KOPT-K1 (cell line): ENCODE data around the gene MBOAT2.

Experiments used
- H3K27ac ChIP-seq: fragments of 200-600 bp; sonication (generic); 2 replicates; pipeline ENCODE4 v1.5.1; 2016; ENCODE audit warnings: antibody characterized with exemption, mild to moderate bottlenecking, low read depth, low read length; ENCODE audit not compliant: poor library complexity, severe bottlenecking
- H3K36me3 ChIP-seq: fragments of 200-600 bp; sonication (generic); 2 replicates; pipeline ENCODE4 v1.5.1; 2017; ENCODE audit warnings: antibody characterized with exemption, mild to moderate bottlenecking, low read length, moderate library complexity; ENCODE audit not compliant: insufficient read depth
- H3K9me3 ChIP-seq: fragments of 200-600 bp; sonication (generic); 2 replicates; pipeline ENCODE4 v1.5.1; 2017; ENCODE audit warnings: antibody characterized with exemption, low read length, mild to moderate bottlenecking; ENCODE audit not compliant: insufficient read depth, poor library complexity, severe bottlenecking

MBOAT2 gene

DNA sequence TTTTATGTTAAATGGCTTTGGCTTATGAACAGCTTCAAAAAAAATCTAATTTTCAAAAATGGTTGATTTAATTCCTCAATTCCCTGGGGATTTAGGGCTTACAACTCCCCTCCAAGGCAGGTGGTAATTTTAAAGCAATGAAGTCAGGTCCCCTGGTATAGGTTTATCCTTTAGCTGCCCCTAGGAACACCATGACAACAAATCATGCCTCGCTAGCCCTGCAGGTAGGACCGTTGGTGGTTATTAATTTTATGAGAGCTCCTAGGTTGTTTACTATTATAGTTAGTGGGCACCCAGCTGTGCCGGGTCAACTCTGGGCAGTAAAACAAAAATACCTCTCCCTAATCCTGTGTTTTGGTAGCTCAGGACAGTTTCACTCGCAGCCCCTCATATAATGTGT, 26.2 kb upstream of the MBOAT2 start:
- Histone ChIP-seq H3K9me3 (no peaks in the 10 kb centered on the region), H3K36me3 (no peaks in the 10 kb centered on the region), H3K27ac (no peak overlapping the region)

- Histone ChIP-seq H3K36me3 (no peaks in the 10 kb centered on the region), H3K9me3 (no peaks in the 10 kb centered on the region), H3K27ac (no peak overlapping the region)
Measured at GRCh38 chr2:9027884-9028283, 24.4 kb upstream of the MBOAT2 start.

DNA sequence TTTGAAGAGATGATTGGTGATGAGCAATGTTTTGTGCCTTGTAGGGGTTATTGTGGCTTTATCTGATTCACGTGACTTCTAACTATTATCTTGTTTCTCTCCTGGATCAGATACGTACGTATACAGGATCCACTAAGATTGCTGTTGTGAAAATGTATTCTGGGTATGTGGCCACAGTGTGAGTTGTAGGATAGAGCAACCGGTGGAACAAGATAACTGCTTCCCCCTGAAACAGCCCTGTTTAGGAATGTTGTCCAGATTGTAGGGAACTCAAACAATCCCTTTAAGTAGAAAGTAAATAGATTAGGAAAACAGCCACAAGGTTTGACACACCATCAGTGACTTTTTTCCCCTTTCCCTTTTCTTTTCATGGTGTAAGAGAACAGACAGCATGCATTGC, 22.3 kb upstream of the MBOAT2 start:
- Histone ChIP-seq H3K27ac (no peak overlapping the region), H3K9me3 (no peaks in the 10 kb centered on the region), H3K36me3 (no peaks in the 10 kb centered on the region)

- Histone ChIP-seq H3K27ac (no peak overlapping the region), H3K9me3 (no peaks in the 10 kb centered on the region), H3K36me3 (no peaks in the 10 kb centered on the region)
Measured at GRCh38 chr2:9024575-9024974, 21.1 kb upstream of the MBOAT2 start.

DNA sequence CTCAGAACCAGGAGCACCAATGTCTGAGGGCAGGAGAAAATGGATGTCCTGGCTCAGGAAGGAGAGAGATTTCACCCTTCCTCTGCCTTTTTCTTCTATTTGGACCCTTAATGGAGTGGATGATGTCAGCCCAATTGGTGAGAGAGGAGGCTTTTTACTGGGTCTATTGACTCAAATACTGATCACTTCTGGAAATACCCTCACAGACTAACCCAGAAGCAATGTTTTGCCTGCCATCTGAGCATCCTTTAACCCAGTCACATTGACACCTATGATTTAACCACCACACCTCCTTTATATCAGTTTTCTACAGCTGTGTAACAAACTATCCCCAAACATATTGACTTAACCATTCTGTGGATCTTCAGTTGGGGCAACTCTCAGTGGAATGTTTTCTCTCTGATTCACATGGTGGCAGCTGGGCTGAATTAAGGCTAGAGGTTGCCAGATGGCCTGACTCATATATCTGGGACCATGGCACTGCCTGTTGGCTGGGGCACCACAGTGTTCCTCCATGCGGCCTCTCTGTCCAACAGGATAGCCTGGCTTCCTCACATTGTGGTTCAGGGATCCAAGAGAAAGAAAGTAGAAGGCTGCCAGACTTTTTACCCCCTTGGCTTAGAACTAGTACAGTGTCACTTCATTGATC, 18.2 kb upstream of the MBOAT2 start:
- no peaks in the 10 kb centered on the region for H3K9me3 ChIP-seq
- H3K27ac ChIP-seq, result no peak overlapping the region
- no peaks in the 10 kb centered on the region for H3K36me3 ChIP-seq

GRCh38 chr2:9020267-9020666, 16.8 kb upstream of the MBOAT2 start:
- no peaks in the 10 kb centered on the region for H3K9me3 ChIP-seq
- H3K27ac ChIP-seq, result no peak overlapping the region
- H3K36me3 ChIP-seq, result no peaks in the 10 kb centered on the region

GRCh38 chr2:9018534-9018933, 15.1 kb upstream of the MBOAT2 start:
- Histone ChIP-seq H3K9me3 (no peaks in the 10 kb centered on the region), H3K27ac (peak overlapping the region; percentile 55), H3K36me3 (no peaks in the 10 kb centered on the region)

DNA sequence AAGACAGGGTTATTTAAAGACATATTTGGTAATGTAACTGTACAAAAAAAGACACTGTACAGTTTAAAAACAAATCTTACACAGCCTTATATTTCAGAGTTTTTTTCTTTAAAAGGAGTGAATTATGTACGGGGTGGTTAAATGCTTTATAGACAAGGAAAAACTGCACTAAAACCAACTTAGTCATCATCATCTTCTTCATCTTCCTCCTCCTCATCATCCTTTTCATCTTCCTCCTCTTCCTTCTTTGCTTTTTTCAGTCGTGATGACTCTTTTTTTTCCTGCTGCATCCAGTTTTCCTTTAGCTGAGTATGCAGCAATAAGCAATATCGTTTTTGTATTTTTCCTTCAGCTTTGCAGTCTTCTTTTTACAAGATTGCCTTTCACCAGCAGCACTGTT, 14.6 kb upstream of the MBOAT2 start:
- Histone ChIP-seq H3K27ac (peak overlapping the region; percentile 55), H3K9me3 (no peaks in the 10 kb centered on the region), H3K36me3 (no peaks in the 10 kb centered on the region)

DNA sequence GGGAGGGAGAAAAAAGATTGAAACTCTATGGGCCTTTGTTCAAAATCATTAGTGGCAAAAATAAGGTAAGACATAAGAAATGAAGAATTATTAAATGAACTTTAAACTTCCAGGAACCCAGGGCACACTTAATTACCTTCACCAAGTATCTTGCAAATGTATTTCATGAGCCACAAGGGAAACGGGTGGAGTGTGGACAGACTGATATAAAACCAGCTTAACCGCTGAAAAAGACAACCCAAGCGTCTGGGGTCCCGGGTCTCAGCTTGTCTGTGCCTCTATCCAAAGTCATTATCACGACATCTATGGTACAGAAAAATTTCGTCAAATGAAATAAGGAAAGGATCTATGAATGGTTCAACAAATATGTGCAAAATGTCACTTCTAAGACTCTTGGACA, 13.9 kb upstream of the MBOAT2 start:
- Histone ChIP-seq H3K27ac (no peak overlapping the region), H3K9me3 (no peaks in the 10 kb centered on the region), H3K36me3 (no peaks in the 10 kb centered on the region)

GRCh38 chr2:9015998-9016397, 12.5 kb upstream of the MBOAT2 start:
- Histone ChIP-seq H3K9me3 (no peaks in the 10 kb centered on the region), H3K27ac (no peak overlapping the region), H3K36me3 (no peaks in the 10 kb centered on the region)

GRCh38 chr2:9013403-9013802, 9.9 kb upstream of the MBOAT2 start:
- Histone ChIP-seq H3K36me3 (no peaks in the 10 kb centered on the region), H3K9me3 (no peaks in the 10 kb centered on the region), H3K27ac (no peak overlapping the region)

DNA sequence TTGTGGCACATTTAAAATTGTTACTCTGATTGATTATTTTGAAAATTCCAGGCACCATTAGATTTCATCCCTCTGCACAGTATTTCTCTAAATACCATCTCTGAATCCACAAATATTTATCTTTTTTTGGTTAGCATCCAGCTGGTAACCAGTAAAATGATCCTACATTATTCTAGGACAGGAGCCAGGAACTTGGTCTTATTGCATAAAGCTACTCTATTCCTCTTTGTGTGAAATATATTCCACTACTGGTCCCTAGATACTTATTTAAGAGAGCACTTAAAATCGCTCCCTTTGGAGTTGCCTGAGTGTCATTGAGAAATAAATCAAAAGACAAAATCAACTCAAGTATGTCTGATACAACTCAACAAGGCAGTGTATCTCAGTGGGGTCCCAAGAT, 7.4 kb upstream of the MBOAT2 start:
- Histone ChIP-seq H3K36me3 (no peaks in the 10 kb centered on the region), H3K27ac (no peak overlapping the region), H3K9me3 (no peaks in the 10 kb centered on the region)

DNA sequence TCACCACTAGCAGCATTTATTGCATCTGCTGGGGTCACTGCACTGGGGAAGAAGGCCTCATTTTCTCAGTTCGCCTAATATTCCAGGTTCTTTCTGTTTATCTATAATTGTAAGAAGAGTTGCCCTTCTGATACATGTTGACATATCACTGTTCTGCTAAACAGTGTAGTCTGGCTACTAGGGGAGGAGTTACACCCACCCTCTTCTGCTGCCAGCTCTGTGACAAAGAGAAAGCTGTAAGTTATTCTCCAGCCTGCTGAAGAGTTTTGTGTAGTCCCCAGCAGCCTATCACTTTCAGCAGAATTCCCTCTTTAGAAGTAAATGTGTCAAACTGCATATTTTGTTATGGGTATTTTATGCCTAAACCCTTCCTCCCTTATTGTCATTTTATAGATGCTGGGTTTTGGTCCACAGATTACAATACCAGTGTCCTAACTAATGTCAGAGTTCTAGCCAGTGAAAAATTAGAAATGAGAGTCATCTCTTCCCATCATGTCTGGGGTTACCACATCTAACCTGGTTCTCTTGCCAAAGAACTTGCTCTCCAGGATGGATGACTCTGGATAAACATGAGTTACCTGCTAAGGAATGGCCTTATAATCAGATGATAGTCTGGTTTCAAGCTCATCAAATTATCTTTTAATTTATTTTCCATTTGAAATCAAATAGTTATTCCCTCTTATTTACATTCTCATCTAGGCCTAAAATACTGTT, 5.6 kb upstream of the MBOAT2 start:
- Histone ChIP-seq H3K27ac (no peak overlapping the region), H3K9me3 (no peaks in the 10 kb centered on the region)

DNA sequence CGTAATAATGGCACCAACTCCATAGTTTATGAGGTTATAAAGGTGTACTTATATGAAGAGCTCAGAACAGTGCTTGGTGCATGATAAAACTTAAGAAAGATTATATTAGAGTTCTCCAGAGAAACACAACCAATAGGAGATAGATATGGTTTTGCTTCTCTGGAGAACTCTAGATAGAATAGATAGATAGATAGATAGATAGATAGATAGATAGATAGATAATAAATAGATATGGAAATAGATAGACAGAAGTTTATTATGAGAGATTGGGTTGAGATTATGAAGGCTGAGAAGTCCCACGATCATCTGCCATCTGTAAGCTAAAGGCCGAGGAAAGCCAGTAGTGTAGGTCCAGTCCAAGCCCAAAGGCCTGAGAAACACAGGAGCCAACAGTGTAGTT, 2.9 kb upstream of the MBOAT2 start:
- Histone ChIP-seq H3K27ac (no peak overlapping the region), H3K9me3 (no peaks in the 10 kb centered on the region), H3K36me3 (no peaks in the 10 kb centered on the region)

More for the DNA sequence above, 5.6 kb upstream of the MBOAT2 start:
- no peaks in the 10 kb centered on the region for H3K36me3 ChIP-seq

DNA sequence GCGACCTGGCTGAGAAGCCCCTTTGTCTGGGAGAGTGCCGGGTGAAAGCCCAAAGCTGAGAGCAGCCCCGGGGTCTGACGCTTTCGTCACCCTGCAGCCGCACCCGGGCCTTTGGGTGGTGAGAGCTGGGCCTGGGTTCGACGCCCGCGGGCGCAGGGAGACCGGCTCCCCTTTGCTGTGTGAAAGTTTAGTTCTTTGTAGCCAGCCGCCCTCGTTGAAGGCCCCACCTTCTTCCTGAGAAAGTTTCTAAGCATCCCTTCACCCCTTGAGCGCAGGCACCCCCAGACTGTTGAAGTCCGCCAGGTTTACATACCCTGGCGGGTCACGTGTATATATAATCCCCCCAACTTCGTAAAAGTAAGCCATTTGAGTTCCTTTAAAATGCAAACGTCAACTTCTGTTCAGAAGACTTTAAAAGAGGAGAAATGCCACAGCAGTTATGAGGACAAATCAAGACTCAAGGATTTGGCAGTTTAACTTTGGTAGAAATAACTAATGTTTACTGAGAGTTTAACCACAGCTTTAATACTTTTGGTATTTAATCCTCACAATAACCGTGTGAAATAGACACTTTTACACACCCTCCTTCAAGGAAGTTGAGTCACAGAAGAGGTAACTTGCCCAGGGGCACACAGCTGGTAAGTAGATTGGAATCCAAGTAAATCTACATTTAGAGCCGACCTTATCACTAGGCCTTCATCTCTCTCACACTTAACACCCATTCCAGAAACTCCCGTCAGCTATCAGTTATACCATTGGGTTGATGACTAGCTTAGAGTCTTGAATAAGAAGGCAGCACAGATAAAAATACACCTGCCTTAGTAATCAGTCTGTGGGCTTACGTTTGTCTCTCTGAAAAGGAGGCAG, 1.1 kb upstream of the MBOAT2 start:
- Histone ChIP-seq H3K36me3 (no peaks in the 10 kb centered on the region), H3K9me3 (no peaks in the 10 kb centered on the region), H3K27ac (peak overlapping the region; percentile 92)
